Ishikawa (cell line): ENCODE measurements around the gene SAG.

Experiments used
- CEBPB ChIP-seq: IDR thresholded peaks from 2 replicates; pipeline ENCODE4 v1.6.1; 2012
- CREB1 ChIP-seq: IDR thresholded peaks from 2 replicates; pipeline ENCODE4 v1.6.1; 2012; ENCODE audit warnings: low read depth
- EGR1 ChIP-seq: IDR thresholded peaks from 2 replicates; pipeline ENCODE4 v1.6.1; 2012
- EP300 ChIP-seq: IDR thresholded peaks from 2 replicates; pipeline ENCODE4 v1.6.1; 2012; ENCODE audit warnings: borderline replicate concordance
- RAD21 ChIP-seq: IDR thresholded peaks from 2 replicates; pipeline ENCODE4 v1.6.1; 2012; ENCODE audit warnings: low read depth
- TAF1 ChIP-seq: IDR thresholded peaks from 2 replicates; pipeline ENCODE4 v1.6.1; 2012; ENCODE audit warnings: low read depth, mild to moderate bottlenecking
- TCF12 ChIP-seq: IDR thresholded peaks from 2 replicates; pipeline ENCODE4 v1.6.1; 2012; ENCODE audit warnings: low read depth
- TEAD4 ChIP-seq: IDR thresholded peaks from 2 replicates; pipeline ENCODE4 v1.6.1; 2012
- USF1 ChIP-seq: IDR thresholded peaks from 2 replicates; pipeline ENCODE4 v1.6.1; 2012
- YY1 ChIP-seq: IDR thresholded peaks from 2 replicates; pipeline ENCODE4 v1.6.1; 2012; ENCODE audit warnings: low read depth

GRCh38 chr2:233386382-233387041 is 78.9 kb downstream of the SAG start:
- no peak for TF ChIP-seq RAD21
- TF ChIP-seq EP300 = no peak
- no peak for TF ChIP-seq CREB1
- no peak for TF ChIP-seq EGR1
- TF ChIP-seq YY1 = no peak
- TF ChIP-seq TAF1 = no peak
- no peak for TF ChIP-seq CEBPB
- no peak for TF ChIP-seq TCF12
- no peak for TF ChIP-seq TEAD4
- no peak for TF ChIP-seq USF1
